Endothelial cell (in vitro differentiated cells): ENCODE measurements around the gene ADIG. TPM values are rescaled to one million over a fixed set of nuclear protein-coding genes. Genes with fewer than 3 reads are reported as not detected.

Source experiments
- DNase-seq: peaks from one replicate; pipeline ENCODE4 v3.0.0; 2021; ENCODE audit warnings: low spot score
- H3K27ac Mint-ChIP-seq: one replicate; pipeline ENCODE4 v1.8.0; 2021; ENCODE audit warnings: mixed read lengths, inconsistent platforms; ENCODE audit not compliant: unreplicated experiment
- H3K27me3 Mint-ChIP-seq: one replicate; pipeline ENCODE4 v1.8.0; 2021; ENCODE audit warnings: mild to moderate bottlenecking, moderate library complexity, mixed read lengths, inconsistent platforms; ENCODE audit not compliant: unreplicated experiment
- H3K36me3 Mint-ChIP-seq: one replicate; pipeline ENCODE4 v1.8.0; 2021; ENCODE audit warnings: mild to moderate bottlenecking, low read depth, mixed read lengths, inconsistent platforms; ENCODE audit not compliant: unreplicated experiment
- H3K4me1 Mint-ChIP-seq: one replicate; pipeline ENCODE4 v1.8.0; 2021; ENCODE audit warnings: mild to moderate bottlenecking, mixed read lengths, inconsistent platforms; ENCODE audit not compliant: unreplicated experiment
- H3K4me3 Mint-ChIP-seq: one replicate; pipeline ENCODE4 v1.8.0; 2021; ENCODE audit warnings: mild to moderate bottlenecking, mixed read lengths, inconsistent platforms; ENCODE audit not compliant: unreplicated experiment
- H3K9me3 Mint-ChIP-seq: one replicate; pipeline ENCODE4 v1.8.0; 2021; ENCODE audit warnings: mixed read lengths, inconsistent platforms; ENCODE audit not compliant: unreplicated experiment
- total RNA-seq: library from RNA; stranded (reverse); fragmentation: NEBNext Ultra II Directional; extraction: Animal tissue kit (Norgen Biotek cat#: 25700); gene quantifications from one replicate; pipeline ENCODE4 v1.2.1, GENCODE V29; 2021; ENCODE audit not compliant: unreplicated experiment
- TF ChIP-seq, protein P1 (sequence below): fragments of 200-600 bp; sonication (generic); IDR thresholded peaks from one replicate; pipeline ENCODE4 v1.5.0; 2021; ENCODE audit warnings: antibody characterized with exemption; ENCODE audit not compliant: unreplicated experiment

Gene ADIG
- total RNA-seq, 1 donor from 2014 or later: not detected

DNA sequence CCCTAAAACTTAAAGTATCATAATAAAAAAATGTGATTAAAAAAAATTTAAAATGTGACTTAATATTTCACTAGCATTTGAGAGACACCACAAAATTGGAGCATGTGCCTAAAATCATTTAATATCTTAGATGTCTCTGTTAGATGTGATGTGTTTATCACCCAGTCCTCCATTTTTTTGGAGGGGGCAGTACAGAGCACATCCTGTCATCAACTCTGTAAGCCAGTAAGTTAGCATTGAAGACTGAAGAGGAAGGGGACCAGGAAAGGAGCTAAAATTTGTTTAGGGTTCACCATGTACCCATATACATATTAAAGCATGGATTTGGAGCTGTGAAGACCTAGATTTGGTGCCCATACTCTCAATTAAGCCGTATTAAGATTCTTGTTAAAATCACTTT is 30.7 kb upstream of the ADIG start:
- no peak overlapping the region for H3K4me3 Mint-ChIP-seq
- no peak for DNase-seq
- no peaks in the 10 kb centered on the region for H3K4me1 Mint-ChIP-seq
- H3K27me3 Mint-ChIP-seq: peaks cover 5% of the 10 kb centered on the region
- peaks cover 21% of the 10 kb centered on the region for H3K36me3 Mint-ChIP-seq
- no peak overlapping the region for H3K27ac Mint-ChIP-seq
- H3K9me3 Mint-ChIP-seq: no peaks in the 10 kb centered on the region
- TF ChIP-seq, protein P1, sequence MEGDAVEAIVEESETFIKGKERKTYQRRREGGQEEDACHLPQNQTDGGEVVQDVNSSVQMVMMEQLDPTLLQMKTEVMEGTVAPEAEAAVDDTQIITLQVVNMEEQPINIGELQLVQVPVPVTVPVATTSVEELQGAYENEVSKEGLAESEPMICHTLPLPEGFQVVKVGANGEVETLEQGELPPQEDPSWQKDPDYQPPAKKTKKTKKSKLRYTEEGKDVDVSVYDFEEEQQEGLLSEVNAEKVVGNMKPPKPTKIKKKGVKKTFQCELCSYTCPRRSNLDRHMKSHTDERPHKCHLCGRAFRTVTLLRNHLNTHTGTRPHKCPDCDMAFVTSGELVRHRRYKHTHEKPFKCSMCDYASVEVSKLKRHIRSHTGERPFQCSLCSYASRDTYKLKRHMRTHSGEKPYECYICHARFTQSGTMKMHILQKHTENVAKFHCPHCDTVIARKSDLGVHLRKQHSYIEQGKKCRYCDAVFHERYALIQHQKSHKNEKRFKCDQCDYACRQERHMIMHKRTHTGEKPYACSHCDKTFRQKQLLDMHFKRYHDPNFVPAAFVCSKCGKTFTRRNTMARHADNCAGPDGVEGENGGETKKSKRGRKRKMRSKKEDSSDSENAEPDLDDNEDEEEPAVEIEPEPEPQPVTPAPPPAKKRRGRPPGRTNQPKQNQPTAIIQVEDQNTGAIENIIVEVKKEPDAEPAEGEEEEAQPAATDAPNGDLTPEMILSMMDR: peak; percentile 27

DNA sequence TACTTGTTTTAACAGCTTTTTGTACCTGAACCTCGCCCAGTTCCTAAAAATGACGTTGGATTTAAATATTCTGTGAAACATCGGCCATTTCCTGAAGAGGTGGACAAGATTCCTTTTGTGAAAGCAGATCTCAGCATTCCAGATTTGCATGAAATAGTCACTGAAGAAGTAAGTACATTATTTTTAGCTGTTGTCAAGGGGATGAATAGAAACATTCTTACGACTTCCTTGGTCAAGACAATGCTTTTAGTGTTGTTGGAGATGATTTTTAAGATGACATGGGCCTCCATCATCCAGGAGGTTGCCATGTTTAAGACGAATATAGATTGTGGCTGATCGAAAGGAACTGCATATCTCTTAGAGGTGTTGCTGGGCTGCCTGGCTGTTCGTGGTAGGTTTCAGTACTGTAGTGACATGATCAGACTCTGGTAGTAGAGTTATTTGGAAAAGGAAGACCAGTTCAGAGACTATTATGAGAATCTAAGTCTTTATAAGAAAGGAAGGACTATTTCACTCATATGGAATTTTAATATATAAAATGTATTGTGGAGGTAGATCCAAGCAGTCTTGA is 29.9 kb upstream of the ADIG start:
- Mint-ChIP-seq H3K27me3 (peaks cover 5% of the 10 kb centered on the region), H3K36me3 (peaks cover 13% of the 10 kb centered on the region), H3K27ac (no peak overlapping the region), H3K4me1 (no peaks in the 10 kb centered on the region), H3K4me3 (no peak overlapping the region), H3K9me3 (no peaks in the 10 kb centered on the region)
- DNase-seq: no peak
- TF ChIP-seq, protein P1: no peak

DNA sequence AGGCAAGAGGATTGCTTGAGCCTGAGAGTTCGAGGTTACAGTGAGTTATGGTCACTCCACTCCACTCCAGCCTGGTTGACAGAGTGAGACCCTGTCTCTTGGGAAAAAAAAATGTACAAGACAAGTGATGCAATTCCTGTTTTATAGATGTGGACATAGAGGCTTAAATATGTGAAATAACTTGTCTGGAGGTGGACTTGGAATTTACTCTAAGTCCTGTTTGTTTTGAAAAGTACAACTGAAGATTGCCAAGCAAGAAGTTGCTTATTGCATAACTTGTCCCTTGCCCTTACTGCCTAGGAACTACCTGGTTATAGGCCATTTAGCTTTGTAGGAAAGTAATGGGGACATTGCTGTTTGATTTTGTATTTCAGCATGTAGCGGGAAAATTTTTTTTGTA is 26.0 kb upstream of the ADIG start:
- Mint-ChIP-seq H3K9me3 (no peaks in the 10 kb centered on the region), H3K4me3 (no peak overlapping the region), H3K27me3 (no peaks in the 10 kb centered on the region), H3K4me1 (peaks cover 2% of the 10 kb centered on the region), H3K36me3 (peaks cover 21% of the 10 kb centered on the region), H3K27ac (no peak overlapping the region)
- DNase-seq: no peak
- TF ChIP-seq, protein P1: no peak

DNA sequence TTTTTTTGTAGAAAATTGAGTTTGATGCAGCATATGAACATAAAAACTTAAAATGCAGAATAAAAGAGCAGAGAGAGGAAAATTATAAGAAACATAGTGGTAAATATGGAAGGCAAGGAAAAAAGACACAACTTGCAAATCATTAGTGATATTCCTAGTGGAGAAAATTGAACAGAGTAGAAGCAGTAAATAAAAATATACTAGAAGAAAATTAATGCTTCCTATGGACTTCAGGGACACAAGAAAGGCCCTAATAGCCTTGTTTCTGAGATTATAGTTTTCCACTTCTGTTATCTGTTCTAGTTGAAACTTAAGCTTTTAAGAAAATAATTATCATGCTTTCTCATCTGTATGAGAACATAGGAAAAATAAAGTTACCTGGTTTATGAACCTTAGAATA is 25.6 kb upstream of the ADIG start:
- Mint-ChIP-seq H3K36me3 (peaks cover 21% of the 10 kb centered on the region), H3K4me3 (no peak overlapping the region), H3K4me1 (peaks cover 2% of the 10 kb centered on the region), H3K9me3 (no peaks in the 10 kb centered on the region), H3K27ac (no peak overlapping the region), H3K27me3 (no peaks in the 10 kb centered on the region)
- no peak for DNase-seq
- TF ChIP-seq, protein P1: no peak

DNA sequence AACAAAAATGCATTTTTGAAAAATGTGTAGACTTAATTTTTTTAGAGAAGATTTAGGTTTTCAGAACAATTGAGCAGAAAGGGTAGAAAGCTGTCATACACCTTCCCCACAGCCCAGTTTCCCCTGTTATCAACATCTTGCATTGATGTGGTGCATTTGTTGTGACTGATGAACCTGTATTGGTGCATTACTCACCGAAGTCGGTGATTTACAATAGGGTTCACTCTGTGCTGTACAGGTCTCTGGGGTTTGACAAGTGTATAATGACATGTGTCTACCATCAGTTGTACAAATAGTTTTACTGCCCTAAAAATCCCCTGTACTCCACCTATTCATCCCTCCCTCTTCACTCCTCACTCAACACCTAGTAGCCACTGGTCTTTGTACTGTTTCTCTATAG is 23.8 kb upstream of the ADIG start:
- Mint-ChIP-seq H3K27me3 (no peaks in the 10 kb centered on the region), H3K4me3 (no peak overlapping the region), H3K9me3 (no peaks in the 10 kb centered on the region), H3K27ac (no peak overlapping the region), H3K36me3 (peaks cover 21% of the 10 kb centered on the region), H3K4me1 (peaks cover 2% of the 10 kb centered on the region)
- TF ChIP-seq, protein P1: no peak
- DNase-seq: no peak
